Hematopoietic multipotent progenitor cell treated with erythropoietin and hydrocortisone succinate and interleukin-3 and kit ligand, for 17 days (in vitro differentiated cells): ENCODE measurements around the gene CLMP.

ENCODE experiments used
- DNase-seq: peaks from one replicate; pipeline ENCODE4 v3.0.0-alpha.2; 2015; ENCODE audit warnings: low spot score

CLMP gene

GRCh38 chr11:123195188-123196059 is at the start of gene CLMP:
CLMP (minus strand) TSS chr11:123195248; CDS start chr11:123194940, 308 bp downstream.
- DNase-seq = no peak

- no peak for DNase-seq
Observed at GRCh38 chr11:123241874-123242543, 47.0 kb upstream of the CLMP start.

GRCh38 chr11:123241294-123241693 is 46.2 kb upstream of the CLMP start:
- no peak for DNase-seq

GRCh38 chr11:123239191-123240150 is 44.4 kb upstream of the CLMP start:
- DNase-seq = no peak

- no peak for DNase-seq
Observed at GRCh38 chr11:123238297-123238696, 43.2 kb upstream of the CLMP start.

GRCh38 chr11:123236879-123237278 is 41.8 kb upstream of the CLMP start:
- DNase-seq = no peak

GRCh38 chr11:123235656-123236261 is 40.7 kb upstream of the CLMP start:
- no peak for DNase-seq

GRCh38 chr11:123235117-123235655 is 40.1 kb upstream of the CLMP start:
- peak; percentile 35 for DNase-seq

- DNase-seq = no peak
Observed at GRCh38 chr11:123233975-123234334, 38.9 kb upstream of the CLMP start.

- DNase-seq = no peak
Observed at GRCh38 chr11:123233280-123233974, 38.4 kb upstream of the CLMP start.

- no peak for DNase-seq
Observed at GRCh38 chr11:123231777-123232176, 36.7 kb upstream of the CLMP start.

- no peak for DNase-seq
Observed at GRCh38 chr11:123231256-123231655, 36.2 kb upstream of the CLMP start.

- DNase-seq = no peak
Observed at GRCh38 chr11:123230346-123230745, 35.3 kb upstream of the CLMP start.

- no peak for DNase-seq
Observed at GRCh38 chr11:123228496-123229163, 33.6 kb upstream of the CLMP start.

GRCh38 chr11:123227763-123228495 is 32.9 kb upstream of the CLMP start:
- no peak for DNase-seq

- DNase-seq = no peak
Observed at GRCh38 chr11:123221584-123221983, 26.5 kb upstream of the CLMP start.

- no peak for DNase-seq
Observed at GRCh38 chr11:123221096-123221561, 26.1 kb upstream of the CLMP start.

GRCh38 chr11:123219066-123219690 is 24.1 kb upstream of the CLMP start:
- DNase-seq = no peak

GRCh38 chr11:123218451-123218850 is 23.4 kb upstream of the CLMP start:
- no peak for DNase-seq
